ENCODE measurements around the gene UAP1L1. TPM values are rescaled to one million over a fixed set of nuclear protein-coding genes. Genes with fewer than 3 reads are reported as not detected.

Gene UAP1L1
- polyA plus RNA-seq, 1 donor (not counting 4 experiments of a cell fraction or from before 2014, with no cell fraction given): 2.7 TPM

- no peak overlapping the region for H2AFZ ChIP-seq (ENCODE audit: control insufficient read depth, low read length)
- H3K9me3 ChIP-seq (ENCODE audit: control insufficient read depth, low read depth, low read length): peaks cover 17% of the 10 kb centered on the region
- no peak overlapping the region for H3K27ac ChIP-seq (ENCODE audit: control insufficient read depth, insufficient read depth, low read length)
- DNase-seq (ENCODE audit: low read depth, low spot score) (no peak), FAIRE-seq (no peak)
- H4K20me1 ChIP-seq (ENCODE audit: control insufficient read depth, extremely low read depth, insufficient read depth, low read length): no peaks in the 10 kb centered on the region
- no peak for TF ChIP-seq EZH2 (IDR thresholded peaks at IDR 0.05; ENCODE audit: low read length)
- TF ChIP-seq, protein P1, sequence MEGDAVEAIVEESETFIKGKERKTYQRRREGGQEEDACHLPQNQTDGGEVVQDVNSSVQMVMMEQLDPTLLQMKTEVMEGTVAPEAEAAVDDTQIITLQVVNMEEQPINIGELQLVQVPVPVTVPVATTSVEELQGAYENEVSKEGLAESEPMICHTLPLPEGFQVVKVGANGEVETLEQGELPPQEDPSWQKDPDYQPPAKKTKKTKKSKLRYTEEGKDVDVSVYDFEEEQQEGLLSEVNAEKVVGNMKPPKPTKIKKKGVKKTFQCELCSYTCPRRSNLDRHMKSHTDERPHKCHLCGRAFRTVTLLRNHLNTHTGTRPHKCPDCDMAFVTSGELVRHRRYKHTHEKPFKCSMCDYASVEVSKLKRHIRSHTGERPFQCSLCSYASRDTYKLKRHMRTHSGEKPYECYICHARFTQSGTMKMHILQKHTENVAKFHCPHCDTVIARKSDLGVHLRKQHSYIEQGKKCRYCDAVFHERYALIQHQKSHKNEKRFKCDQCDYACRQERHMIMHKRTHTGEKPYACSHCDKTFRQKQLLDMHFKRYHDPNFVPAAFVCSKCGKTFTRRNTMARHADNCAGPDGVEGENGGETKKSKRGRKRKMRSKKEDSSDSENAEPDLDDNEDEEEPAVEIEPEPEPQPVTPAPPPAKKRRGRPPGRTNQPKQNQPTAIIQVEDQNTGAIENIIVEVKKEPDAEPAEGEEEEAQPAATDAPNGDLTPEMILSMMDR (optimal IDR thresholded peaks at IDR 0.05 in 1 of 3, IDR thresholded peaks at IDR 0.05 in 1 of 3, conservative IDR thresholded peaks at IDR 0.05 in 1 of 3; ENCODE audit: extremely low read depth in 1 of 3, insufficient read depth in 2 of 3, low read length in 3 of 3): no peak
- H3K79me2 ChIP-seq (ENCODE audit: control insufficient read depth, insufficient read depth, low read length): peaks cover 4% of the 10 kb centered on the region
- H3K27me3 ChIP-seq (ENCODE audit: control insufficient read depth, extremely low read depth, insufficient read depth, low read length): no peaks in the 10 kb centered on the region
- H3K4me3 ChIP-seq (ENCODE audit: control insufficient read depth in 2 of 3, extremely low read depth in 1 of 3, insufficient read depth in 2 of 3, low read depth in 1 of 3, low read length in 3 of 3): no peak overlapping the region
- no peaks in the 10 kb centered on the region for H3K4me1 ChIP-seq (ENCODE audit: control insufficient read depth, extremely low read depth, insufficient read depth, low read length)
- dilution Hi-C loops (cut with MboI; ENCODE audit: extremely low pct_ligation_motif_present, low sequenced_read_pairs): no loop called here
- no peak overlapping the region for H3K4me2 ChIP-seq (ENCODE audit: control insufficient read depth, extremely low read depth, insufficient read depth, low read depth, low read length)
- no peaks in the 10 kb centered on the region for H3K9me1 ChIP-seq (ENCODE audit: control insufficient read depth, extremely low read depth, insufficient read depth, low read length)
- peaks cover 27 to 40% of the 10 kb centered on the region in 2 experiments for H3K36me3 ChIP-seq (ENCODE audit: control insufficient read depth in 2 of 2, extremely low read depth in 1 of 2, insufficient read depth in 2 of 2, low read length in 2 of 2)
- H3K9ac ChIP-seq (ENCODE audit: control insufficient read depth, extremely low read depth, insufficient read depth, low read length): no peak overlapping the region
Observed at GRCh38 chr9:137103206-137103999, 26.1 kb downstream of the UAP1L1 start.

DNA sequence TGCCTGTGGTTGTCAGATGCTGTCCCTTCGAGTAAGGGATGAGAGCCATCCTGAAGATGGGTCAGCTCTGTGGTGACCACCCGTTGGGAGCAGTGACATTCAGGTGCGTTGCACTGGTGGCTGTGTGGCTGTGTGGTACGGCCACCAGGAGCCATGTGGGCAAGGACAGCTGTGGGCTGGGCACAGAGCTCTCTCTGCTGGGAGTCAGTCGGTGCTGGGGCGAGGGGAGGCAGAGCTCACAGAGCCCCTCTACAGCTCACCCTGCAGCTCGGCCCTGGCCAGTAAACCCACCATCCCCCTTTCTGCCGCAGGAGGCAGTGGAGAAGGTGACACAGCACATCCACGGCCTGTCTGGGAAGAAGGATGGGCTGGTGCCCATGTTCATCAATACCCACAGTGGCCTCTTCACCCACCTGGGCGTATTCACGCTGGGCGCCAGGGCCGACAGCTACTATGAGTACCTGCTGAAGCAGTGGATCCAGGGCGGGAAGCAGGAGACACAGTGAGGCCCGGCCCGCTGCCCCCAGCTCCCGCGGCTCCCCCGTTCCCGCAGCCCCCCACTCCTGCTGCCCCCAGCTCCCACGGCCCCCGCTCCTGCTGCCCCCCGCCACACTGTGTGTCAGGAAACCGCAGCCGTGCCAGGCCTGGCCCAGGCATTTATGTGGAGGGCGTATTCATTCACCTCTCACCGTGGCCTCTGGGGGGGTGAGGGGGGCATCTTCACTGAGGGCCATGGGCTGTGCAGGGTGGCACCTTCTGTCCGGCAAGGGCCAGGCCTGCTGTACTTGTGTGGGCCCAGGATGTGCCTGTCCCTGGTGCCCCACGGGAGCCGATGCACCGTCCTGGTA is 28.7 kb downstream of the UAP1L1 start:
- Histone ChIP-seq H3K4me3 (ENCODE audit: control insufficient read depth in 2 of 3, extremely low read depth in 1 of 3, insufficient read depth in 2 of 3, low read depth in 1 of 3, low read length in 3 of 3) (no peak overlapping the region), H4K20me1 (ENCODE audit: control insufficient read depth, extremely low read depth, insufficient read depth, low read length) (no peaks in the 10 kb centered on the region), H3K4me1 (ENCODE audit: control insufficient read depth, extremely low read depth, insufficient read depth, low read length) (no peaks in the 10 kb centered on the region), H3K79me2 (ENCODE audit: control insufficient read depth, insufficient read depth, low read length) (peaks cover 4% of the 10 kb centered on the region), H3K27ac (ENCODE audit: control insufficient read depth, insufficient read depth, low read length) (no peak overlapping the region), H3K4me2 (ENCODE audit: control insufficient read depth, extremely low read depth, insufficient read depth, low read depth, low read length) (no peak overlapping the region), H2AFZ (ENCODE audit: control insufficient read depth, low read length) (no peak overlapping the region), H3K9me3 (ENCODE audit: control insufficient read depth, low read depth, low read length) (peaks cover 17% of the 10 kb centered on the region), H3K9ac (ENCODE audit: control insufficient read depth, extremely low read depth, insufficient read depth, low read length) (no peak overlapping the region), H3K9me1 (ENCODE audit: control insufficient read depth, extremely low read depth, insufficient read depth, low read length) (no peaks in the 10 kb centered on the region), H3K27me3 (ENCODE audit: control insufficient read depth, extremely low read depth, insufficient read depth, low read length) (no peaks in the 10 kb centered on the region), H3K36me3 (ENCODE audit: control insufficient read depth in 2 of 2, extremely low read depth in 1 of 2, insufficient read depth in 2 of 2, low read length in 2 of 2) (peaks cover 27 to 33% of the 10 kb centered on the region in 2 experiments)
- dilution Hi-C loops (cut with MboI; ENCODE audit: extremely low pct_ligation_motif_present, low sequenced_read_pairs): no loop called here
- DNase-seq (ENCODE audit: low read depth, low spot score) (no peak), FAIRE-seq (no peak)
- TF ChIP-seq, protein P1 (optimal IDR thresholded peaks at IDR 0.05 in 1 of 3, IDR thresholded peaks at IDR 0.05 in 1 of 3, conservative IDR thresholded peaks at IDR 0.05 in 1 of 3; ENCODE audit: extremely low read depth in 1 of 3, insufficient read depth in 2 of 3, low read length in 3 of 3): no peak
- no peak for TF ChIP-seq EZH2 (IDR thresholded peaks at IDR 0.05; ENCODE audit: low read length)

Measured in keratinocyte (primary cell).